Renal cortex interstitium (tissue), 15 donors: Measurements from ENCODE around the gene BRME1. TPM values are rescaled to one million over a fixed set of nuclear protein-coding genes. Genes with fewer than 3 reads are reported as not detected.

Experiments used
- DNase-seq, 11 donors: peaks; one replicate each; pipeline ENCODE4 v3.0.0-alpha.2; 2013; ENCODE audit warnings: low read depth in 9 of 11, low spot score in 4 of 11; ENCODE audit errors: extremely low read depth in 1 of 11
- long read RNA-seq, 16 experiments: transcript quantifications; one replicate each; lab custom pipeline, GENCODE V29; 2026
- polyA plus RNA-seq, 3 donors: library from polyadenylated mRNA; unstranded; fragments of 120-200 nt; gene quantifications; one replicate each; pipeline ENCODE4 v1.2.1, GENCODE V29; 2013; ENCODE audit not compliant: insufficient read length in 3 of 3

The BRME1 gene
- polyA plus RNA-seq = 1 to 10 TPM; 4.3 to 7.3 (median 7.2) TPM
- long read RNA-seq, donor 1, partial matches to known transcripts = 11 of 11 reads
- long read RNA-seq, donor 1, other reads (novel, unspliced or antisense) = 0 of 11 reads
- long read RNA-seq, donor 2, partial matches to known transcripts = 8 of 8 reads
- long read RNA-seq, donor 2, other reads (novel, unspliced or antisense) = 0 of 8 reads
- long read RNA-seq, donor 3, partial matches to known transcripts = 0 of 1 reads
- long read RNA-seq, donor 3, other reads (novel, unspliced or antisense) = 0 of 1 reads
- long read RNA-seq, donor 4, partial matches to known transcripts = 0 of 4 reads
- long read RNA-seq, donor 4, other reads (novel, unspliced or antisense) = 0 of 4 reads
- long read RNA-seq, donor 5, partial matches to known transcripts = 55 of 56 reads
- long read RNA-seq, donor 5, other reads (novel, unspliced or antisense) = 0 of 56 reads
- long read RNA-seq, donor 6, partial matches to known transcripts = 33 of 33 reads
- long read RNA-seq, donor 6, other reads (novel, unspliced or antisense) = 0 of 33 reads
- long read RNA-seq, donor 7, partial matches to known transcripts = 20 of 21 reads
- long read RNA-seq, donor 7, other reads (novel, unspliced or antisense) = 0 of 21 reads
- long read RNA-seq, donor 8 = 0 reads
- long read RNA-seq, donor 9, partial matches to known transcripts = 0 of 1 reads
- long read RNA-seq, donor 9, other reads (novel, unspliced or antisense) = 0 of 1 reads
- long read RNA-seq, donor 10, partial matches to known transcripts = 0 of 6 reads
- long read RNA-seq, donor 10, other reads (novel, unspliced or antisense) = 5 of 6 reads
- long read RNA-seq, donor 11, partial matches to known transcripts = 15 of 15 reads
- long read RNA-seq, donor 11, other reads (novel, unspliced or antisense) = 0 of 15 reads
- long read RNA-seq, donor 12, partial matches to known transcripts = 15 of 15 reads
- long read RNA-seq, donor 12, other reads (novel, unspliced or antisense) = 0 of 15 reads
- long read RNA-seq, donor 13 = 0 reads
- long read RNA-seq, donor 14, partial matches to known transcripts = 15 of 15 reads
- long read RNA-seq, donor 14, other reads (novel, unspliced or antisense) = 0 of 15 reads
- long read RNA-seq, donor 15 = 0 reads
- long read RNA-seq, donor 16, partial matches to known transcripts = 31 of 35 reads
- long read RNA-seq, donor 16, other reads (novel, unspliced or antisense) = 0 of 35 reads

- peak in 10 of 11 donors; percentile 61 to 86 (median 78) for DNase-seq
Measured at GRCh38 chr19:13905634-13906520, at the start of gene BRME1, which contains the start of gene CC2D1A. TSS of gene BRME1 (minus strand) at chr19:13906117. CDS start at chr19:13904892, 1,225 bp downstream. TSS of gene CC2D1A (plus strand) at chr19:13906201. CDS start at chr19:13906442, 241 bp downstream.

GRCh38 chr19:13954185-13954584, 48.3 kb upstream of the BRME1 start:
- DNase-seq = no peak

DNA sequence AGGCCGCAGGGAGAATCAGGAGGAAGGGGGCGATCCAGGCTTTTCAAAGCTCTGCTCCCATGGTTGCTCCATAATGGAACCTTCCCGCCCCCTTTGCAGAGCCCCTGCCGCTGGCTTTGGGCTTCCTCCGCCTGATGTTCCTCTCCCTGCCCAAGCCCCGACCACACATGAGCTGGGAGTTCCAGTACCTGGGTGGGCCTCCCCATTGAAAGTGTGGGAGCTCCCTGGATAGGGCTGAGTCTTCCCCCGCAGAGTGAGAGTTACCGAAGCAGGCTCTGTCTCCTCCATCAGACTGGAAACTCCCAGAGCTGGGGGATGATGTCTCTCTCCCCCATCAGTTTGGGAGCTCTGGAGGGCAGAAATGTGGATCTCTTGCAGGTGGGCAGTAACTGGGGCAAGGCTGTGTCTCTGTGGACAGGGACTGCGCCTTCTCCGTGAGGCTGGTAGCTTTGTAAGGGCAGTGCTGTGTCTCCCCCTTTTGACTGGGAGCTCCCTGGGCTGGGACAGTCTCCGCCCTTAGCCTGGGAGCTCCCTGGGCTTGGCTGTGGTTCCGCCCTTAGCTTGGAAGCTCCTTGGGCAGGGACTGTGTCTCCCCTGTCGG, 47.1 kb upstream of the BRME1 start:
- DNase-seq = no peak

- DNase-seq = peak; percentile 97 to 100 (median 99)
Measured at GRCh38 chr19:13952154-13952930, 46.4 kb upstream of the BRME1 start, which contains the start of gene DCAF15. TSS of gene DCAF15 (plus strand) at chr19:13952509. CDS start at chr19:13952513, 4 bp downstream.

GRCh38 chr19:13951799-13952153, 45.9 kb upstream of the BRME1 start:
- DNase-seq = no peak

DNA sequence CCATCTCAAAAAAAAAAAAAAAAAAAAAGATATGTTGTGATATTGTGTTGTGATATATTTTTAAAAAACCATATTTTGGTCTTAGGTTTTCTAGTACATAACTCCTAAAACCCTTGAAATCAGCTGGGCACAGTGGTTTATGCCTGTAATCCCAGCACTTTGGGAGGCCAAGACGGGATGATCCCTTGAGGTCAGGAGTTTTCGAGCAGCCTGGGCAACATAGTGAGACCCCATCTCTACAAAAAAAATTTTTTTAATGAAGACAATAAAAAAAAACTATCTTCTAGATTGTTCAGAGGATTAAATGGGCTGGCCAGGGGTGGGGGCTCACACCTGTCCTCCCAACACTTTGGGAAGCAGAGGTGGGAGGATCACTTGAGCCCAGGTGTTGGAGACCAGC, 45.1 kb upstream of the BRME1 start:
- DNase-seq = no peak

- DNase-seq = no peak
Measured at GRCh38 chr19:13946414-13946813, 40.5 kb upstream of the BRME1 start.

GRCh38 chr19:13942023-13942684, 36.2 kb upstream of the BRME1 start:
- no peak for DNase-seq

DNA sequence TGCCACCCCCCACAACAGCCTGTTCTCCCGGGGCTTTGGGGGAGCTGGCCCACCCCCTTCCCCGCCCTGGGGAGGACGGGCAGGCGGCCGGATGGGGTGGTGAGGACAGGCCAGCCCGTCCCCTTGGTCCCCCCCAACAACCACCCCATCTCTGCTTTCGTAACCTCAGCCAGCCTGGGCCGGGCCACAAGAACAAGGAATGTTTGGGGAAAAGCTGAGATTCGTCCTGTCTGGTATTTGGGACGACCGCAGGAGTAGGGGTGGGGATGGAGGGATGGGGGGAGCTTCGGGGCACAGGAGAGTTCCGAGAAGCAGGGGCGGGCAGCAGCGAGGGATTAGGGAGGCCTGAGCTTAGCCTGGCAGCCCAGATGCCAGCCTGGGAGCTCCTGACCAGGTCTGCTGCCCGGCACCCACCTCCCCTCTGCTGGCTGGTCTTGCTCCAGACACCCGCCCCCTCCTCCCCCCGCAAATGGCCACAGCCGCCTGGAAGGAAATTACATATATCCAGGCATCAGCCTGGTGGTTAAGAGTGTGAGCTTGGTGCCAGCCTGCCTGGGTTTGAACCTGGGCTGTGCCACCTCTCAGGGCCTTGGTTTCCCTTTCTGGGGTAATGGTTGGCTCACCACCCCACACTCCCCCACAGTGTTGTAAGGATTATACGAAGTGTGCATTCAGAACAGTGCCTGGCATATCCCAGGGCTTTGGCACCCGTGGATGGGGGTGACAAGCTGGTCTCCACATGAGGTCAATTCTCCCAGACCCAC, 32.6 kb upstream of the BRME1 start, which contains the start of gene PODNL1:
PODNL1 (minus strand) TSS at position 117 of the 764 bp plus-strand sequence. CDS start 236 bp downstream, outside the sequence.
- no peak for DNase-seq

- no peak for DNase-seq
Measured at GRCh38 chr19:13937479-13938300, 31.8 kb upstream of the BRME1 start.

DNA sequence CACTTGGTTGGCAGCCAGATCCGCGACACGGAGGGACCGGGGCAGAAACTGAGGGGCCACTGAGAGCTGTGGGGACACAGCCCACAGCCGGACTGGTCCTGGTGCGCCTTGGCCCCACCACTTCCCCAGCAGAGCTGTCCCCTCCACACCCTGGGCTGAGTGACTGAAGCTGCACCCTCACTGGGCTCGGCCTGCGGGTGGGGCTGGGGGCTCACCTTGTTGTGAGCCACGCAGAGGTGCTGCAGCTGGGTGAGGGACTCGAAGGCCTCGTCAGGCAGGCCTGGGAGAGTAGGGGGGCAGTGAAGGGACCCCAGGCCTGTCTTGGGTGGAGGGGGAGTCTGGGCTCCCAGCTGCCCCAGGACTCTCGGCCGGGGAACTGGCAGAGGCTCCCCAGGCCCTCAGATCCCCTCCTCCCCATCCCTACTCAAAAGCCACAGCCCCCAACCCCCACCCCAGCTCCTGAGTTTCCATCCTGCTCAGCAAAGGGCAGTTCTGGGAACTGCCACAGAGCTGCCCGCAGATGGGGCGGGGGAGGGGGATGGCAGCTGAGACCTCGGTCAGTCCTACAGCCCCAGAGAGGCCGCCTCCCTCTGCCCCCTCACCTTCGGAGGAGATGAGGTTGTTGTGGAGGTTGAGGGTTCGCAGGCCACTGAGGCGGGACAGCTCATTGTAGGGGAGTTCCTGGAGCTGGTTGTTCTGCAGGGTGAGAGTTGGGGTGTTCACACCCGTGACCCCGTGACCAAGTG, 30.0 kb upstream of the BRME1 start:
- no peak for DNase-seq

GRCh38 chr19:13934785-13935109, 28.8 kb upstream of the BRME1 start:
- DNase-seq = no peak

GRCh38 chr19:13932911-13933393, 27.0 kb upstream of the BRME1 start:
- DNase-seq = no peak

DNA sequence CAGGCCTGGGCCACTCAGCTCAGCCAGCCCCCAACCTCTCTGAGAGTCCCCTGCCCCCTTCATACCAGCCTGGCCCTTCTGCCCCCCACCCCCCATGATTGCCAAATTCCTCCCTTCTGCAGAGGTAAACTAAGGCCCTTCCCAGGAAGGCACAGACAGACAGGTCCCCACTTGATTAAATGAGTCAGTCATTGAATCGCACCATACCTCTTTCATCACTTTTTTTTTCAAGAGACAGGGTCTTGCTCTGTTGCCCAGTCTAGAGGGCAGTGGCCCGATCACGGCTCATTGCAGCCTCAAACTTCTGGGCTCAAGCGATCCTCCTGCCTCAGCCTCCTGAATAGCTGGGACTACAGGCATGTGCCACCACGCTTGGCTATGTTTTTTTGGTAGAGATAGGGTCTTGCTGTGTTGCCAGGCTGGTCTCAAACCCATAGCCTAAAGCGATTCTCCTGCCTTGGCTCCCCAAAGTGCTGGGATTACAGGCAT, 26.3 kb upstream of the BRME1 start:
- DNase-seq = no peak
